Measurements from ENCODE around the gene ANO8.
"Not testable (repeated sequence)": the region's sequence is repeated elsewhere in the genome, so short reads cannot be mapped to it uniquely, and the experiment has no call there.

The ANO8 gene

DNA sequence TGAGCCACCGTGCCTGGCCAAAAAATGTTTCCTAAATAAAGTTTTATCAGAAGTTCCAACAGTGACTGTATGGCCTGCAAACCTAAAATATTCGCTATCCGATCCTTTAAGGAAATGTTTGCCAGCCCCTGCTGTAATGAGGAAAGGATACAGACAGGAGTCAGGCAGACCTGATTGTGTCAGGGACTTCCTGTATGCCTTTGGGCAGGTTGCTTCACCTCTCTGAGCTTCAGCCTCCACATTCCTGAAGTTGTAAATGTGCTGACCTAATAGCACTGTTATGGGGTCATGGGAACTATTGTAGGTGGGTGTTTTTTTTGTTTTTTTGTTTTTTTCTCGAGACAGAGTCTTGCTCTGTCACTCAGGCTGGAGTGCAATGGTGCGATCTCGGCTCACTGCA, 37.7 kb downstream of the ANO8 start:
- TF ChIP-seq, protein P1, sequence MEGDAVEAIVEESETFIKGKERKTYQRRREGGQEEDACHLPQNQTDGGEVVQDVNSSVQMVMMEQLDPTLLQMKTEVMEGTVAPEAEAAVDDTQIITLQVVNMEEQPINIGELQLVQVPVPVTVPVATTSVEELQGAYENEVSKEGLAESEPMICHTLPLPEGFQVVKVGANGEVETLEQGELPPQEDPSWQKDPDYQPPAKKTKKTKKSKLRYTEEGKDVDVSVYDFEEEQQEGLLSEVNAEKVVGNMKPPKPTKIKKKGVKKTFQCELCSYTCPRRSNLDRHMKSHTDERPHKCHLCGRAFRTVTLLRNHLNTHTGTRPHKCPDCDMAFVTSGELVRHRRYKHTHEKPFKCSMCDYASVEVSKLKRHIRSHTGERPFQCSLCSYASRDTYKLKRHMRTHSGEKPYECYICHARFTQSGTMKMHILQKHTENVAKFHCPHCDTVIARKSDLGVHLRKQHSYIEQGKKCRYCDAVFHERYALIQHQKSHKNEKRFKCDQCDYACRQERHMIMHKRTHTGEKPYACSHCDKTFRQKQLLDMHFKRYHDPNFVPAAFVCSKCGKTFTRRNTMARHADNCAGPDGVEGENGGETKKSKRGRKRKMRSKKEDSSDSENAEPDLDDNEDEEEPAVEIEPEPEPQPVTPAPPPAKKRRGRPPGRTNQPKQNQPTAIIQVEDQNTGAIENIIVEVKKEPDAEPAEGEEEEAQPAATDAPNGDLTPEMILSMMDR (IDR thresholded peaks at IDR 0.05; ENCODE audit: extremely low read depth, missing control alignments): no peak
- DNase-seq (ENCODE audit: low spot score): no peak

DNA sequence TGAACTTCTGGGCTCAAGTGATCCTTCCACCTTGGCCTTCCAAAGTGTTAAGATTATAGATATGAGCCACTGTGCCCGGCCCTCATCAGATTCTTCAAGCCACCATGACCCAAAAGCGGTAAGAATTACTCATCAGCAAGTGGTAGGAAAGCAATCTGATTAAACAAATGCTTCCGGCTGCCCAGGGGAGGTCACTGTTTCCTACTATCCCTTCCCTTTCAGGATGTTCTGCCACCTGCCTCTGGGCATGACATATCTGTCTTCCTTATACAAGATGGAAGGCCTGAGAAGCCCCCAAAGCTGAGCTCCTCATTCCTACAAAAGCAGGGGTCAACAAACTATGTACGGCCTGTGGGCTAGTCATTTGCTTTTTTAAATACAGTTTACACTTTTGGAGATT, 38.4 kb downstream of the ANO8 start:
- no peak for DNase-seq (ENCODE audit: low spot score)
- TF ChIP-seq, protein P1 (IDR thresholded peaks at IDR 0.05; ENCODE audit: extremely low read depth, missing control alignments): no peak

DNA sequence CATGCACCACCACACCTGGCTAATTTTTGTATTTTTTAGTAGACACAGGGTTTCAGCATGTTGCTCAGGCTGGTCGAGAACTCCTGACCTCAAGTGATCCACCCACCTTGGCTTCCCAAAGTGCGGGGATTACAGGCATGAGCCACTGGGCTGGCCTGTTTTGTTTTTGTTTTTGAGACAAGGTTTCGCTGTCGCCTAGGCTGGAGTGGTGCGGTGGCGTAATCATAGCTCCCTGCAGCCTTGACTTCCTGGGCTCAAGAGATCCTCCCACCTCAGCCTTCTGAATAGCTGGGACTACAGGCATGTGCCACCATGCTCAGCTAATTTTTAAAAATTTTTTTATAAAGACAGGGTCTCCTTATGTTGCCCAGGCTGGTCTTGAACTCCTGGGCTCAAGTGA, 39.1 kb downstream of the ANO8 start:
- DNase-seq (ENCODE audit: low spot score): not testable (repeated sequence)

DNA sequence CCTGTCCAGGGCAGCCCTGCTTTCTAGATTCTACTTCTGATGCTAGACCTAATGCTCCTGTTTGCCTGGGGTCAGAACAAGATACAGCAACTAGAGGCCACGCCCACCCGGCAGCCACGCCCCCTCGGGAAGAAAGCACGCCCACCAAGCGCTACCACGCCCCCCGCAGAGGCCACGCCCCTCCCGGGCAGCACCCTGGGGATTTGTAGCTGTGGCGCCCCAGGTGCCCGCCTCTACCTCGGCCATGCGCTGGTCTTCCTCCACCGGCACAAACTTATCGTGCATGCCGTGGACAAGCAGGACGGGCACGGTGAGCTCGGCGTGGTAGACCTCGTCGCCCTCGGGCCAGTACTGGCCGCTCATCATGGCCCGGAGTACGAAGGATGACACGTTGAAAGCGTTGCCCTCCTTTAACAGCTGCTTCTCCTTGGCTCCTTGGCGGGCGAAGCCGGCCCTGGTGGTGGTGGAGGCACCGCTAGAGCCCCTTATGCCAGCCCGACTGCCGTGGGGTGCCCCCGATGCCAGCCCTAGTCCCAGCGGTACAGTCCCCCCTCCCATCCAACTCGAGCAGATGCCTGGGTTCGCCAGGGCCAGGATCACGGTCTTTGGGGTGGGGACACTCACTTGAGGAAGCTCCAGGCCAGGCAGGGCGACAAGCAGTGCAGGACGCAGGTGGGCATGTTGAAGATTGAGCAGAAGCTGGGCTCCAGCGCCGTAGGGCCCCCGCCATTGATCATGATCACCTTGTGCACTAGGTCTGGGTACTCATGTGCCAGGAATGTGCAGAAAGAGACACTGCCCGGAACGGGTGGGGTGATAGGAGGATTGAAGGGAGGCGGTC, 40.4 kb downstream of the ANO8 start:
- TF ChIP-seq, protein P1 (IDR thresholded peaks at IDR 0.05; ENCODE audit: extremely low read depth, missing control alignments): no peak
- DNase-seq (ENCODE audit: low spot score): peak; percentile 78

DNA sequence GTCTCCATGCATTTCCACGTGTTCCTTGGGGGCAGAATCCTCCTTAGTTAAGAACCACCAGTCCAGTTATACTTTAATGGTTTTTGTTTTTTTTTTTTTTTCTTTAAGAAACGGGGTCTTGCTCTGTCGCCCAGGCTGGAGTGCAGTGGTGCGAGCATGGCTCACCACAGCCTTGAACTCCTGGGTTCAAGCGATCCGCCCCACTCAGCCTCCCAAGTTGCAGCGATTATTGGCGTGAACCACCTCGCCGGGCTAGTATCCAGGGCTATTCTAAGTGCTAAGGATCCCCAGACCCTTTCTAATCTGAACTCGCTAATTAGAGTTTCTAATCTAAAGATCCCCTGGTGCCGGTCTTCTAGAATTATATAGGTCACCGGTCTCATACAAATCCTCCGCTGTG, 41.0 kb downstream of the ANO8 start:
- TF ChIP-seq, protein P1 (IDR thresholded peaks at IDR 0.05; ENCODE audit: extremely low read depth, missing control alignments): no peak
- no peak for DNase-seq (ENCODE audit: low spot score)

DNA sequence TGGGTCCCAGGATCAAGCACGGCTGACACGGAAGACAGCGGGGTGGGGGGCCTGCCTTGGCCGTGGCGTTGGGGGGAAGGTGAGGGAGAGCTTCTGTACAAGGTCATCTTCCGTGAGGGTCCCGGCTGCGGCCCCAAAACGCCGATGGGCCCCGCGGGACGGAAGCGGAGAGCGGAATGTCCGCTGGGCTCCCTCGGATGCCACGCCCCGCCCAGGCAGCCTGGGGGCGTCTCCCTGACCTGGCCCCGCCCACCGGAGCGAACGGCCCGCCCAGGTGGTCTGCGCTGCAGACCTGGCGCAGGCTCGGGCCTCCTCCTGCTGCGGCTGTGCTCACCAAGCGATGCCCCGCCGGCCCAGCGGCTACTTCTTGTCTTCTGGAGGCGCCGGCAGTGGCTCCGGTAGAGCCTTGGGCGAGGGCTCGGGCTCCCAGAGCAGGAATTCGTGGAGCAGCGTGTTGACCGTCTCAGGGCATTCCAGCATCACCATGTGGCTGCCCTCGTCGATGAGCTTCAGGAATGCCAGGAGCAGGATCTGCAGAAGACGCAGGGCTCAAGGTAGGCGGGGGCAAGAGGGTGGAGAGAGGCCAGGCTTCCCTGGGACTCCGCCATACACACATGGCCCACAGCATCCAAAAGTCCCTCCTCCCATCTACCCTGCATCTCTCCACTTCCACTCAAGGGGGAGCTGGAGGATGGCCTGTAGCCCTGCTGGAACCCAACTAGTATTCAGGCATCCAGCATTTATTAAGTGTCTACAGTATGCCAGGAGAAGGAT, 42.2 kb downstream of the ANO8 start:
- TF ChIP-seq, protein P1 (IDR thresholded peaks at IDR 0.05; ENCODE audit: extremely low read depth, missing control alignments): peak; percentile 80
- DNase-seq (ENCODE audit: low spot score): peak; percentile 97

DNA sequence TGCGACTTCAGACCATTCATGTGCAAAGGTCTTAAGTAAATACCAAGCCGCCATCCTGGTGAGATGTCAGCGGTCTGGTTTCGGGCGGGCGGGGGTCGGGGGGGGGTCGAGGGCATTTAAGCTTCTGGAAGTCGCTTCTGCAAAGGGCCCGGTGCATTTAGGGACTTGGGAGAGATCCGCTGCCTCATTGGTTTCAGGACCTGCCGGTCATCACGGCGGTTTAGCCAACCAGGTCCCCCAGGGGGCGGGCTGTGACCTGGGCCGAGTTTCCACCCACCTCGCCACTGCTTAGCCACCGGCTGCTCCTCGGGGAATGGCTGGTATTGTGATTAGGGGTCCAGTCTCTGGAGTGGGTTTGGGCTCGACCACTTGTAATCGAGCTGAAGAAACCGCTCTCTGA, 45.2 kb downstream of the ANO8 start:
- TF ChIP-seq, protein P1 (IDR thresholded peaks at IDR 0.05; ENCODE audit: extremely low read depth, missing control alignments): no peak
- DNase-seq (ENCODE audit: low spot score): peak; percentile 88

Data from GM20000 (cell line).